Naive thymus-derived CD4-positive, alpha-beta T cell (primary cell): ENCODE data around the gene SLC1A4. TPM values are rescaled to one million over a fixed set of nuclear protein-coding genes. Genes with fewer than 3 reads are reported as not detected.
A peak's percentile ranks its signal among the peaks of the same experiment; 100 is the strongest.

Experiments used
- ATAC-seq: fragments of 150-1000 bp; cut with Tn5 transposase; 2 replicates; pipeline ENCODE4 v1.10.0; 2021; ENCODE audit warnings: mild to moderate bottlenecking, moderate library complexity
- CTCF ChIA-PET: fragments of 350-600 bp; sonication (Branson Sonifier 250); formaldehyde crosslinking; loops from one replicate; lab custom pipeline; 2021; ENCODE audit warnings: antibody characterized with exemption; lab: Charles Lee
- POLR2A ChIA-PET: fragments of 350-600 bp; sonication (Branson Sonifier 250); formaldehyde crosslinking; loops from one replicate; lab custom pipeline; 2021; ENCODE audit warnings: antibody characterized with exemption, inconsistent platforms; lab: Charles Lee
- DNase-seq, 9 donors: peaks; one replicate each; pipeline versions ENCODE4 v3.0.0 to v3.0.0-alpha.2; 2020 to 2022; ENCODE audit warnings: mixed read lengths in 1 of 9
- H3K27ac ChIP-seq: one replicate; pipeline ENCODE4 v1.7.0; 2013; ENCODE audit warnings: mild to moderate bottlenecking, low read depth, low read length, moderate library complexity
- H3K27me3 ChIP-seq, 2 donors: one replicate each; pipeline ENCODE4 v1.7.0; 2013; ENCODE audit warnings: low read length in 2 of 2, mild to moderate bottlenecking in 2 of 2, moderate library complexity in 2 of 2; ENCODE audit not compliant: control insufficient read depth in 2 of 2, insufficient read depth in 2 of 2
- H3K36me3 ChIP-seq, 3 experiments: 1 replicate in 2 of 3; 2 replicates in 1 of 3; pipeline ENCODE4 v1.7.0; 2013; ENCODE audit warnings: low read length in 3 of 3, mild to moderate bottlenecking in 3 of 3, moderate library complexity in 1 of 3; ENCODE audit not compliant: insufficient read depth in 3 of 3, control insufficient read depth in 2 of 3
- H3K4me1 ChIP-seq, 2 donors: one replicate each; pipeline ENCODE4 v1.7.0; 2013; ENCODE audit warnings: low read length in 2 of 2, mild to moderate bottlenecking in 2 of 2, moderate library complexity in 1 of 2; ENCODE audit not compliant: control insufficient read depth in 2 of 2, insufficient read depth in 2 of 2
- H3K4me3 ChIP-seq: 2 replicates; pipeline ENCODE4 v1.7.0; 2013; ENCODE audit warnings: mild to moderate bottlenecking, low read length
- H3K9me3 ChIP-seq, 3 experiments: 1 replicate in 2 of 3; 2 replicates in 1 of 3; pipeline ENCODE4 v1.7.0; 2013; ENCODE audit warnings: low read length in 3 of 3; ENCODE audit not compliant: control insufficient read depth in 2 of 3
- H3K27ac Mint-ChIP-seq, 9 donors: one replicate each; pipeline ENCODE4 v1.8.0; 2020 to 2022; ENCODE audit warnings: mixed read lengths in 9 of 9, mild to moderate bottlenecking in 8 of 9, moderate library complexity in 5 of 9, inconsistent platforms in 2 of 9
- H3K27me3 Mint-ChIP-seq, 5 donors: one replicate each; pipeline ENCODE4 v1.8.0; 2021 to 2022; ENCODE audit warnings: mixed read lengths in 5 of 5, mild to moderate bottlenecking in 1 of 5
- H3K36me3 Mint-ChIP-seq, 5 donors: one replicate each; pipeline ENCODE4 v1.8.0; 2020 to 2022; ENCODE audit warnings: mixed read lengths in 5 of 5, mild to moderate bottlenecking in 3 of 5, inconsistent platforms in 1 of 5
- H3K4me1 Mint-ChIP-seq, 7 donors: one replicate each; pipeline ENCODE4 v1.8.0; 2020 to 2022; ENCODE audit warnings: mixed read lengths in 7 of 7, mild to moderate bottlenecking in 3 of 7, inconsistent platforms in 1 of 7
- H3K4me3 Mint-ChIP-seq, 10 donors: one replicate each; pipeline ENCODE4 v1.8.0; 2020 to 2022; ENCODE audit warnings: mild to moderate bottlenecking in 10 of 10, mixed read lengths in 10 of 10, moderate library complexity in 6 of 10, inconsistent platforms in 2 of 10
- H3K9me3 Mint-ChIP-seq, 11 donors: one replicate each; pipeline ENCODE4 v1.8.0; 2020 to 2022; ENCODE audit warnings: mixed read lengths in 11 of 11, mild to moderate bottlenecking in 4 of 11, inconsistent platforms in 1 of 11, moderate library complexity in 1 of 11
- intact Hi-C, 2 donors: fragments of 100-400 bp; cut with micrococcal nuclease; formaldehyde crosslinking; loops; one replicate each; pipeline ENCODE4 v1.15.1; 2023
- polyA plus RNA-seq, 2 donors: library from polyadenylated mRNA; unstranded; fragments of 300-500 nt; fragmentation: Illumina TruSeq; gene quantifications; one replicate each; pipeline ENCODE4 v1.2.3, GENCODE V29; 2021
- total RNA-seq, 6 experiments: library from RNA in 5 of 6; stranded (reverse) in 5 of 6; gene quantifications; 1 replicate in 5 of 6; 2 replicates in 1 of 6; pipeline ENCODE4 v1.2.3 and lab custom pipeline; 2021 to 2026

The SLC1A4 gene
- total and polyA plus RNA-seq, 7 experiments from 2014 or later: 0.33 to 34.5 (median 1.8) TPM; not detected in 1

DNA sequence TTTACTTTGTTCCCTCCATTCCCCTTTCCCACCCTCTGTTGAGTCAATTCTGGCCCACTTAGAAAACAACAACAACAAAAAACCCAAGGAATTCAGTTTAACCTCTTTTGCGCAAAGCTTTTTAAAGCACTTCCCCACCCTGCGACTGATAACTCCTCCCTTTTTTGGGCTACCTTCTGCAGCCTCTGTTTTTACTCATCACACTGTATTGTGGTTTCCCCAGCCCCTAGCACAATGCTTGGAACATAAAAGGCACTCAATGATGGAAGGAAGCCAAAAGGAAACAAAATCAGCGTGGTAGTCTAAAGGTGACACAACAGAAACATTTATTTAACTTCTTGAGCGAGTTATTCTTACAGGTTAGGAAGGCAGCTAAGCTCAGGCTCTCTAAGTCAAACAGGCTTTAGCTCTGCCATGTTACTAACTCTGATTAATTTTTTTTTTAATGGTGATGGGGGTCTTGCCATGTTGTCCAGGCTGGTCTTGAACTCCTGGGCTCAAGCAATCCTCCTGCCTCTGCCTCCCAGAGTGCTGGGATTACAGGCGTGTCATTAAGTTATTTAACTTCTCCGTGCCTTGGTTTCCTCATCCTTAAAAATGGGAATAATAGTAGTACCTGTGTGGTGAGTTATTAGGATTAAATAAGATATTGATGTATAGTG lies 68.3 kb downstream of the SLC1A4 start:
- Histone ChIP-seq H3K36me3 (no peaks in the 10 kb centered on the region), H3K27me3 (no peaks in the 10 kb centered on the region), H3K4me3 (peak overlapping the region; percentile 54), H3K9me3 (no peaks in the 10 kb centered on the region), H3K27ac (peak overlapping the region; percentile 76), H3K4me1 (peaks cover 10 to 42% of the 10 kb centered on the region in 2 donors)
- DNase-seq: peak in 8 of 9 donors; percentile 55 to 92 (median 88)
- Mint-ChIP-seq H3K4me1 (peaks cover 41 to 82% (median 66%) of the 10 kb centered on the region in 7 donors), H3K36me3 (peaks cover 0 to 1% (median 0%) of the 10 kb centered on the region in 5 donors), H3K27ac (peak overlapping the region; percentile 80 to 97 (median 90)), H3K4me3 (peak overlapping the region; percentile 79 to 97 (median 90)), H3K9me3 (peaks cover 0 to 1% (median 0%) of the 10 kb centered on the region in 11 donors), H3K27me3 (no peaks in the 10 kb centered on the region)
- peak; percentile 63 for ATAC-seq
- intact Hi-C loops: loop anchor here (1.0 to 10.0 kb wide), 9 partner anchors 10 to 1215 kb away; partner anchors contain the start of genes SERTAD2 (in 1 of the 2), SPRED2 (in 1 of the 2) and UGP2 (in 1 of the 2)
- ChIA-PET POLR2A (interaction anchor here (0.6 to 5.6 kb wide), 7 partner anchors 7 to 535 kb away, joined by 3 to 51 read pairs (median 8); partner anchors contain the start of genes ACTR2 and RAB1A), CTCF (interaction anchor here (1.5 to 2.0 kb wide), 2 partner anchors 15 to 139 kb away, joined by 8 read pairs; no protein-coding TSS in a partner anchor)

DNA sequence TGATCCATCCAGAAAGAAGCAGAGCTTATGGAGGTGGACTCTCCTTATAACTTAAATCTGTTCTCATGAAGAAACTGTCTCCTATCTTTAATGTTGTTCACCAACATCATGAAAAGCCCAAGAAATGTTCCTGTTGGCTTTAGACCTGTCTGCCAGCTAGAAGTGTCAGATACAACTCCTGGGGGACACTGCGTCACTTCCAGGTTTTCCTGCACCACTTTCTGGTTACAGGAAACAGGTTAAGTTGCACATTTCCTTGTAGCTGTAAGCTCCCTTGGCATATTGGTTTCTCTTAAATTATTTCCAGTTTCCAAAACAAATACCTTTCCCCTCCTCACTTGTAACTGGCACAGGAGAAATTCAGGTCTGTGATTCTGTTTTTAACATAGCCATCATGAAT lies 69.9 kb downstream of the SLC1A4 start:
- ChIA-PET POLR2A (interaction anchor here (0.6 to 5.6 kb wide), 6 partner anchors 9 to 280 kb away, joined by 3 to 51 read pairs (median 4); partner anchors contain the start of genes ACTR2 and RAB1A), CTCF (interaction anchor here (1.8 to 2.0 kb wide), 2 partner anchors 17 to 110 kb away, joined by 4 to 8 read pairs; no protein-coding TSS in a partner anchor)
- H3K4me3 Mint-ChIP-seq: peak overlapping the region in 8 of 10 donors; percentile 7 to 97 (median 41)
- intact Hi-C loops: loop anchor here (5.0 to 10.0 kb wide), 7 partner anchors 292 to 1217 kb away; partner anchors contain the start of genes SERTAD2 (in 1 of the 2), SPRED2 (in 1 of the 2) and UGP2 (in 1 of the 2)
- DNase-seq (no peak), ATAC-seq (no peak)
- H3K27me3 Mint-ChIP-seq: no peaks in the 10 kb centered on the region
- H3K27me3 ChIP-seq: no peaks in the 10 kb centered on the region
- H3K4me1 ChIP-seq: peaks cover 10 to 32% of the 10 kb centered on the region in 2 donors
- no peak overlapping the region for H3K4me3 ChIP-seq
- H3K9me3 Mint-ChIP-seq: peaks cover 0 to 1% (median 0%) of the 10 kb centered on the region in 11 donors
- H3K27ac Mint-ChIP-seq: peak overlapping the region in 2 of 9 donors; percentile 54 to 90
- H3K27ac ChIP-seq: no peak overlapping the region
- no peaks in the 10 kb centered on the region for H3K36me3 Mint-ChIP-seq
- H3K9me3 ChIP-seq: no peaks in the 10 kb centered on the region
- H3K36me3 ChIP-seq: no peaks in the 10 kb centered on the region
- peaks cover 40 to 81% (median 68%) of the 10 kb centered on the region in 7 donors for H3K4me1 Mint-ChIP-seq

DNA sequence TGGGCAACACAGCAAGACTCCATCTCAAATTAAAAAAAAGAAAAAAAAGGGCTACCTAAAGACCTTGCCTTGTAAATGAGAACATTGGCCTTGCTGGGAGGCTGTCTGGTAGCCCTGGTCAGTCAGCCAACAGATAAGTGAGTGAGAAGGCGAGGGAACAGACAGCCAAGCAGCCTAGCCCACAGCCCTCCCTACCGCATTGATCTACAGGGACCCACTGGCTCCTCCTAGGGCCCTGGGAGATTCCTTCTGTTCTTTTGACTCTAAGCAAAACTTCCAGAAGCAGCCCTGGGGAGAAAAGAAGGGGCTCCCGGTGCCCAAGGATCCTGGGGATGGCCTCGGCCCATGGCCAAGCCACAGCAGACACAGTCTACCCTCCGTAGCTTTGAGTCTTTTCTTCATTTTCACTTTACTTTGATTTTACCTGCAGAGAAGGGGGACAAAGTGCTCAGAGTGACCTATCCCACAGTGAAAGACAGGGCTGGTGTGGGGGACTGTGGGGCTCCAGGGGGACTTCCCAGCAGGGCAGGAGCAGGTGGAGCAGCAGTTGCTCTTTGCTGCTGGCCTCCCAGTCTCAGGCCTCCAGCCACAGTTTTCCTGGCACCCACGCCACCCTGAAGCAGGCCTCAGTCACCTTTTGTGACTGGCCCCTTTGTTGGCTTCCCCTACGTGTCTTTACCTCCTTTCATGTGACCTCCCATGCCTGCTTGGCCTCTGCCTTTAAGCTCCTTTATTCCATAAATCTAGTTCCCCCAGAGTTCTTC lies 72.1 kb downstream of the SLC1A4 start:
- Histone ChIP-seq H3K9me3 (no peaks in the 10 kb centered on the region), H3K4me1 (peaks cover 10 to 31% of the 10 kb centered on the region in 2 donors), H3K27ac (no peak overlapping the region), H3K36me3 (no peaks in the 10 kb centered on the region), H3K27me3 (no peaks in the 10 kb centered on the region), H3K4me3 (no peak overlapping the region)
- ATAC-seq (no peak), DNase-seq (no peak)
- intact Hi-C loops: no loop called here
- H3K4me3 Mint-ChIP-seq: no peak overlapping the region
- H3K27ac Mint-ChIP-seq: peak overlapping the region in 3 of 9 donors; percentile 56 to 67 (median 59)
- peaks cover 0 to 1% (median 0%) of the 10 kb centered on the region in 11 donors for H3K9me3 Mint-ChIP-seq
- peaks cover 34 to 75% (median 59%) of the 10 kb centered on the region in 7 donors for H3K4me1 Mint-ChIP-seq
- H3K36me3 Mint-ChIP-seq: no peaks in the 10 kb centered on the region
- ChIA-PET CTCF (interaction anchor here (0.8 to 1.2 kb wide), 4 partner anchors 15 to 126 kb away, joined by 3 read pairs; partner anchors contain the start of gene RAB1A), POLR2A (no interaction called here)
- no peaks in the 10 kb centered on the region for H3K27me3 Mint-ChIP-seq

DNA sequence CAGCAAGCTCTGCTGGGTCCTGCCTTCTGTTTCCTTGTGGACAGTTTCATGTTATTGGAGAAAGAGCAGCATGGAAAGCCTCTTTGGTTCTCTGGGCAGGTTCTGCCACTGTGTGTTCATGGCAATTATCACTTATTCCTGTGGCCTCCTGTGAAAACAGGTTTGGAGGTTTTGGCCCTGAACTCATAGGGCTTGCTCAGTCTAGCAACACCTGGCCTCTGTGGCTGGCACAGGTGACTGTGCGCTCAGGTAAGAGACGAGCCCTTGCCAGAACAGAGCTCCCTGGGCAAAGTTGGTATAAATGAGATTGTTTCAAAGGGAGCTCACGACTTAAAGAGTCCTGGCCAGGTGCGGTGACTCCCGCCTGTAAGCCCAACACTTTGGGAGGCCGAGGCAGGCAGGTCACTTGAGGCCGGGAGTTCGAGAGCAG lies 72.7 kb downstream of the SLC1A4 start:
- no peak for ATAC-seq
- intact Hi-C loops: no loop called here

DNA sequence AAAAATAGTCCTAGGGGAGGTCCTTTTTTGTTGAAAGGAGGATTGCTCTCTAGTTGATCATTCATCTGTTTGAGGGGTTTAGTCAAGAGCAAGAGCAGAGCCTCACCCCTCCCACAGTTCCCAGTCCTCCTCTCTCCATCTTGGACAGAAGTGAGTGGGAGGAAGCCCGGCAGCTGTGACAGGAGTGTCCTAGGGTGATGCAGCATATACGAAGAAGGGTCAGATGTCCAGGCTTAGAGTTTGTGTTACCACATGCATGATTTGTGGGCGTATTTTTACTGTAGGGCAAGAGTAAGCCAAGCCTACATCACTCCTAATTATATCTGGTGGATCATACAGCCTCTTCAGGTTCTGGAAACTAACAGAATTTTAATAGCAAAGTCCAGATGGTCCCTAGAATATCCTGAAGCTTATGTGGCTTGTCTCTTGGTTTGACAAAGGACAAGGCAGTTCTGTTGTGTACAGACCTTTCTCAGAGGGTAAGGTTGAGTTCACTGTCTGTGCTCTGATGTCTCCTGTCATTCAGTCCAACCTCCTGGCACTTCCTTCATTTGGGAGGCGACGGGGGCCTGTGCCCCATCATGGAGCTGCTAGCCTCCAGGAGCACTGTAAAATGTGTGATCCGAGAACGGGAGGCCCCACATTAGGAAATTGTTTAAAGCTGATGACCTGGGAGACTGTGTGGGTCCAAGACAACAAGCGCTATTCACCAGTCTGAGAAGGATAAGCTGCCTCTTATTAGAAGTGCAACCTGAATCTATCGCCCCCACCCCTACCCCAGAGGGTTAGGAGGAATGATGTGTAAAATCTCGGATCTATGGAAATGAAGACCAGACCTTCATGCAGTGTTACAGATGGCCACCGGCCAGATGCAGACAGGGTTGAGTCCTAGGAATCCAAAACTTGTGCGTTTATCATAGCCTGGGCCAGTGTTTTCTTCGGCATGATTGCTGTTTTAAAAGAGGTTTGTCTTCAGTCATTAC lies 73.9 kb downstream of the SLC1A4 start:
- Histone ChIP-seq H3K9me3 (no peaks in the 10 kb centered on the region), H3K4me1 (peaks cover 3 to 36% of the 10 kb centered on the region in 2 donors), H3K36me3 (no peaks in the 10 kb centered on the region), H3K27me3 (no peaks in the 10 kb centered on the region), H3K4me3 (no peak overlapping the region), H3K27ac (no peak overlapping the region)
- Mint-ChIP-seq H3K4me1 (peaks cover 28 to 78% (median 62%) of the 10 kb centered on the region in 7 donors), H3K36me3 (no peaks in the 10 kb centered on the region), H3K4me3 (peak overlapping the region in 1 of 10 donors; percentile 23), H3K27ac (peak overlapping the region in 2 of 9 donors; percentile 28 to 55), H3K9me3 (peaks cover 0 to 1% (median 0%) of the 10 kb centered on the region in 11 donors), H3K27me3 (no peaks in the 10 kb centered on the region)
- POLR2A ChIA-PET: no interaction called here
- CTCF ChIA-PET: interaction anchor here (0.6 to 2.6 kb wide), 4 partner anchors 10 to 67 kb away, joined by 3 to 12 read pairs (median 6); partner anchors contain the start of gene RAB1A
- intact Hi-C loops: no loop called here
- ATAC-seq: no peak
- DNase-seq: no peak

More for the DNA sequence above, 72.7 kb downstream of the SLC1A4 start:
- Mint-ChIP-seq H3K4me3 (no peak overlapping the region), H3K27ac (peak overlapping the region in 3 of 9 donors; percentile 56 to 67 (median 59)), H3K27me3 (no peaks in the 10 kb centered on the region), H3K9me3 (peaks cover 0 to 1% (median 0%) of the 10 kb centered on the region in 11 donors), H3K36me3 (no peaks in the 10 kb centered on the region), H3K4me1 (peaks cover 32 to 78% (median 62%) of the 10 kb centered on the region in 7 donors)
- H3K9me3 ChIP-seq: no peaks in the 10 kb centered on the region
- H3K27me3 ChIP-seq: no peaks in the 10 kb centered on the region
- DNase-seq: no peak
- no peak overlapping the region for H3K4me3 ChIP-seq
- ChIA-PET CTCF (interaction anchor here (0.8 to 1.2 kb wide), 4 partner anchors 14 to 125 kb away, joined by 3 read pairs; partner anchors contain the start of gene RAB1A), POLR2A (no interaction called here)
- H3K4me1 ChIP-seq: peaks cover 10 to 31% of the 10 kb centered on the region in 2 donors
- no peaks in the 10 kb centered on the region for H3K36me3 ChIP-seq
- no peak overlapping the region for H3K27ac ChIP-seq
